Renal pelvis (tissue), 4 donors: Measurements from ENCODE around the gene GLRX3. TPM values are rescaled to one million over a fixed set of nuclear protein-coding genes. Genes with fewer than 3 reads are reported as not detected.
"Not testable (repeated sequence)": the region's sequence is repeated elsewhere in the genome, so short reads cannot be mapped to it uniquely, and the experiment has no call there.

ENCODE experiments used
- DNase-seq: peaks from one replicate; pipeline ENCODE4 v3.0.0-alpha.2; 2013
- polyA plus RNA-seq, 3 donors: library from polyadenylated mRNA; unstranded; fragments of 120-200 nt; gene quantifications; one replicate each; pipeline ENCODE4 v1.2.1, GENCODE V29; 2013; ENCODE audit not compliant: insufficient read length in 3 of 3

GLRX3 gene
- polyA plus RNA-seq, 3 donors: 78.1 to 83.2 (median 82.9) TPM

DNA sequence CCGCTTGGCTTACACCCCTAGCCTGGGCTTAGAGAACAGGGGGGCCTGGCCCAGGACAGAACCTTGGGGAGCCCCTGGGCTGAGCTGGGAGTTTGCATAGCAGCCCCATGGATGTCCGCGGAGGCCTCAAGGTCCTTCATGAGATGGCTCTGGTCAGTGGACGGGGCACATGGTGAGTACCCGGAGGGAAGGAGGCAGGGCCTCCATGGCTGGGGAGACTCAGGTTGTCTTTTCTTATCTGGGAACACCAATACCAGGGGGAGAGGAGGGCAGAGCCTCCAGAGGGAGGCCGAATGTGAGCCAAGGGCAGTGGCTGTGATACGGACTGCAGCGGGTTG is 64.8 kb downstream of the GLRX3 start:
- DNase-seq: no peak

DNA sequence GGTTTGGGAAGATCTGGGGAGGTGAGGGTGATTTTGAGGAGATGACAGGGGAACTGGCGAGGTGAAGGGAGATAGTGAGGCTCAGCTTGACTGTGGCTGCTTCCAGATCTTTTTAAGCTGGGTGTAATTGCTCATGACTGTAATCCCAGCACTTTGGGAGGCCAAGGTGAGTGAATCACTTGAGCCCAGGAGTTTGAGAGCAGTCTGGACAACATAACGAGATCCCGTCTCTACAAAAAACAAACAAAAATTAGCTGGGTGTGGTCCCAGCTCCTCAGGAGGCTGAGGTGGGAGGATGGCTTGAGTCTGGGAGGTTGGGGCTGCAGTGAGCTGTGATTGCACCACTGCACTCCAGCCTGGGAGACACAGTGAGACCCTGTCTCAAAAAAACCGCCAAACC is 66.0 kb downstream of the GLRX3 start:
- DNase-seq: not testable (repeated sequence)

DNA sequence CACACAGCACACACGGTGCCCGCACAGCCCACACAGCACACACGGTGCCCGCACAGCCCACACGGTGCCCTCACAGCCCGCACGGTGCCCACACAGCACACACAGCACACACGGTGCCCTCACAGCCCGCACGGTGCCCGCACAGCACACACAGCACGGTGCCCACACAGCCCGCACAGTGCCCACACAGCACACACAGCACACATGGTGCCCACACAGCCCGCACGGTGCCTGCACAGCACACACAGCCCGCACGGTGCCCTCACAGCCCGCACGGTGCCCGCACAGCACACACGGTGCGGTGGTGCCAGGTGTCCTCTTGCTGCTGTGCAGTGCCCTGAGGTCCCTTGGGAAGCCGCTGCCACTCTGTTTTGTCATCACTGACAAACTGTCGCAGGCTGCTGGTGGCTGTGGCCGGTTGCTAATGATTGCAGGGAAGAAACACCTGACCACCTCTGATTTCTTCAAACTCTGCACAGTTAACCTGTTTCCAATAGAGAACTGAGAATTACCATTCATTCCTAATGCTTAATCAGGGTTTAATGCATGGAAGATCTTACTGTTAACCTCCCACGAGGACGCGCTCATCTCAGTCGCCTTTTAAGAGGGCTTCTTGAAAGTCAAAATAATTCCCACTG is 66.9 kb downstream of the GLRX3 start:
- peak; percentile 37 for DNase-seq

DNA sequence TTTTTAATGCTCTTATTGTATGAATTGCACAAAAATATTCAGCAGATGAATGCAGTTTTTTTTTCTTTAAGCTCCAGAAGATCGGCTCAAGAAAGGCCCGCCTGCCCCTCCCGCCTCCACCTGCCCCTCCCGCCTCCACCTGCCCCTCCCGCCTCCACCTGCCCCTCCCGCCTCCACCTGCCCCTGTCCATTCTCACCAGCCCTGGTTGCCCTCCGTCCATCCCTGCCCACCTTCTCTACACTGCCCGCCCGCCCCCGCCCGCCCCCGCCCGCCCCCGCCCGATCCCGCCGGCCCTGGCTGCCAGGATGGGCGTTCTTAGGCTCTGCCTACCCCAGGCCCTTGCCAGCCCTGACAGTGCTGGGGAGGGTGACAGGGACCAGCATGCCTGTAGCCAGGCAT is 67.4 kb downstream of the GLRX3 start:
- DNase-seq: no peak

DNA sequence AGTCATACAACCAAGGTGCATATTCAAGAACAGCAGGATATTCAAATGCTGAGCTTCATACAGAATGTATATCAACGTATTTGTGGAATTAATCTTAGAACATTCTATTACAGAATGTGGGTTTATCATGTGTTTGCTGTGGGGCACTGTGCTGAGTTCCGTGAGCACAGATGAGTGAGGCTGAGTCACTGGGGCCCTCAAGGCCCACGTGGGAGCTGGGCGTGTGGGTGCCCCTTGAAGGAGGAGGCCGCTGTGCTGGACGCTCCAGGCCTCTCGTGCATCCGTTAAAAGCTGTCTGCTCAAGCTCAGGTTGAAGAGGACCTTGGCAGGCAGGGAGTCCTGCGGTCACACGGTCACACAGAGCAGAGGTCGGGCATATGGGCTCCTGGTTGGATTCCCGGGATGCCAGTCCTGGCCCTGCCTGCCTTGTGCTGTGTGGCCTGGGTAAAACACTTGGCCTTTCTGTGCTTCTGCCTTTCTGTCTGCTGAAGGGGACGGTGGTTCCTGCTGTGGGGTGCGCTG is 70.1 kb downstream of the GLRX3 start:
- no peak for DNase-seq

DNA sequence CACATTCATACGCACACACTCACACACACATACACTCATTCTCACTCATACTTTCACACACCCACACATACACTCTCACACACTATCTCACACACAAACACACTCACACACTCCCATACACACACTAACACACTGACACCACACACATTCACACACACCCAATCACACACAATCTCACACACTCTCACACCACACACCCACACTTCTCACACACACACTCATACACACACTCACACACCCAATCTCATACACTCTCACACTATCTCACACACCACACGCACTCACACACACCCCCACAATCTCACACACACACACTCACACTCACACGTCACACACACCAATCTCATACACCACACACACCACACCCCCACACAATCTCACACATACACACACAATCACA is 71.0 kb downstream of the GLRX3 start:
- no peak for DNase-seq

DNA sequence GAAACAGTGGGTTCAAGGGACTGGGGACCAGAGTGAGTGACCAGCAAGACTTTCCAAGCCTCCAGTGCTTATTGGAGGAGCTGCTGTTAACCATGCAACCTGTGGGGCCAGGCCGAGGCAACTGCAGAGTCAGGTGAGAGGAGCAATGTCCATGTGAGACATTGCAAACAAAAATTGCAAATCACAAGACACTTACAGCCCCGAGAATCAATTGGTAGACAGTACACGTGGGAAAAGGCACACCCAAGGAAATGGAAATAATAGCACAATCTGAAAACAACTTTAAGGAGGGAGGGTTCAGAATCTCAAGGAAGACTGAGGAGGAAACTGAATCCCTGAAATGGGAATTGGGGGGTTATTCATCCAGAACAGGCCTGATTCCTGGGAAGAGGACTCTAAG is 72.6 kb downstream of the GLRX3 start:
- no peak for DNase-seq

DNA sequence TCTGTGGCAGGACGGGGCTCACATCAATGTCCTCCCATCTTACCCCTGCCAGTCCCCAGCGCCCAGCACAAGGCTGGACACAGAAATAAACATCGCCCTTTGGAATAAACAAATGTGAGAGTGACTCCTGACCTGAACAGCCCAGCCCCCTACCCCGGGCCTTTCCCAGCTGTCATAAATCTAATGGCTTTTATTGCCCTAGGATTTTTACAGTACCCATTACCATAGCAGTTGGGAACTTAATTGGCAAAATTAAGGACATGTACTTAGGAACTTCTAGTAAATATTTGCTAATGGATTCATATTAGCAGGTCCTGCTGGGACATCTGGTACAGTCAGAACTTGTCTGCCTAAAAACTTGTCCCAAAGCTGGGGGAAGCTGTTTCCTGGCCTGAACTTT is 76.6 kb downstream of the GLRX3 start:
- DNase-seq: no peak

DNA sequence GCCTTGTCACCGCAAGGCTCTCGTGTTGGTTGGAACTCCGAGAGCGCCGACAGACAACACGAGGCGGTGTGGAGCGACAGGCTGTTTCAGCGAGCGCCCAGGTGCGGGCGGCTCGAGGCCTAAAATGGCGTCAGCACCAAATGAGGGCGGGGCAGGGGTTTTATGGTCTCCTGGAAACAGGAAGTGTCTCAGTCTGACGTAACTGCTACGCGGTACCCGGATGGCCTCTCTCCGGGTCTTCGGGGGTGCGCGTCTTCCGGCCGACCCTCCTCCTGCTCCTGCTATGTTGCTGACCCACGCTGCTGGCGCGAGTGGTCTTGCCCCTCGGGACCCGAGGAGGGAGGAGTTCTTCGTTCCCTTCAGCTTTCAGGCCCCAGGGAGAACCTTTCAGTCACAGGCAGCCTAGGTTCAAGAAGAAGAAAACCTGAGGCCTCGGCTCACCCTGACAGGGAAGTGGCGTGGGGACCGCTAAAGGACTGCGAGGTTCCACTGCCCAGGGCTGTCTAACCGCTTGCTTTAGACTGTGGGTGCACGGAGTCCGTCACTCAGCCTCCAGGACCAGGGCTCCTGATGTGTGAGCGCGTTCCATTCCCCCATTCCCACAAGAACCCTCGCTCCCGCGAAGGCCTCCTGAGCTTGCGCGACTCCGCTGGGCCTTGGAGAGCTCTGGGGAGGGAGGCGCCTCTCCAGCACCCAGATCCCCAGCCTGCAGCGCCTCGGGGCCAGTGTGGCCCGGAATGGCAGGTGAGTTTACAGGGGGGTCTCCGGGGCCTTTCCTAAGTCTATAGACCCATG is 77.3 kb downstream of the GLRX3 start:
- DNase-seq: no peak

DNA sequence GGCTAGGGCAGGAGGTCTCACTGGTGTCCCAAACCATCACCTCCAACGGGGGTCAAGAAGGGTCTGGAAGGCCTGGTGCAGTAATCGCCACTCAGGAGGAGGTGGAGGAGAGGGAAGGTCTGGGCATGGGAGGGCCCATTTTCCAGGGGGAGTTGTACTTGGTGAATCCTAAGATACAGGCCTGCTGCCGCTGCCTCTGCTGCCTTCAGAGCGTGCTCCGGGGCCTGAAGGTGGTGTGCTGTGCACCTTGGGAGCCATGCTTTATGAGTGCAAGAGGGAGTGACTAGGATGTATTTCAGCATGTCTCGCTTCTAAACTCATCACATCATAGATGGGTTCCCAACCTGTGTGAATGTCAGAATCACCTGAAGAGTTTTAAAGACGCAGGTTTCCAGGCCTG is 78.2 kb downstream of the GLRX3 start:
- DNase-seq: no peak

DNA sequence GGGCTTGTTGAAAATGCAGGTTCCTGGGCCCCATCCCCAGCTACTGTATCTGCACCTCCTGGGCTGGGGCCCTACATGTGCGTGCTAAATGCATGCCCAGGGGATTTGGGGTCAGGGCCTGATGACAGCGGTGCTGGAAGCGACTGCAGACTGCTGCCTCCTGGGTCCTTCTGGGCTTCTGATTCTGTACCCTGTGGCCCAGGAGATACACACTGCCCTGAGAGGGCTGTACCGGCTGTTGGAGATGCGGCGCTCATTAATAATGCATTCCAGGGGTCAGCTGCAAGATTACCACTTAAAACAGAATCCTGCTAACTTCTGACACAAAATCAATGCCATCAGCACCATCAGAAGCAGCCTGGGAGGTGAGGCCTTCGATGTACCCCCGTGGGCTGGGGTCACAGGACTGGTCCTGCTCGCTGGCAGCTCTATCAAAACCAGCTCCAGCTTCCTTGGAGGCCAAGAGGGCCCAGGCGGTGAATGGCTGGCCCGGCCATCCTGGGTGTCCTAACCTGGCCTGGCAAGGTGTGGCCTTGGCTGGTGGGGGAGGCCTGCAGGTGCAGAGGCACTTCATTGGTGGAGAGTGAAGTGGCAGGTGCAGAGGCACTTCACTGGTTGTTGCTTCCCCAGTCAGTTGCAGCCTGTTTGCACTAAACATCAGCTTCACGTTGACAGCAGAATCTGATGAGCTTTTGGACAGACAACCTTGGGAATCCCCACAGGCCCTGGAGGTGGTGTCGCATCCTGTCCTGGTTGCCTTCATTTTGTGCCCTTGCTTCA is 79.2 kb downstream of the GLRX3 start:
- DNase-seq: no peak

DNA sequence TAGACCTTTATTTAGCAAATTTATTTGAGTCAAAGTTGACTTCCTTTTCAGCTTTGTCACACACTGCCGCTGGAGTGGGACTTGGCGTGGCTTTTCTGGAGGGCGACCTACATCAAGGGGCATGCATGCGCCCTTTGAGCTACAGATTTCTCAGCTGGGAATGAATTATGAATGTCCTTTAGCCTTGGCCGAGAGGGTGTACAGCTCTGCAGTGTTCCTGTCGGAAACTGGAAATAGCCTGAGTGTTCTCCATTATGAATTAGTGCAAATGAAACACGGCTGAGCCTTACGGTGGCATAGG is 79.7 kb downstream of the GLRX3 start:
- DNase-seq: no peak

DNA sequence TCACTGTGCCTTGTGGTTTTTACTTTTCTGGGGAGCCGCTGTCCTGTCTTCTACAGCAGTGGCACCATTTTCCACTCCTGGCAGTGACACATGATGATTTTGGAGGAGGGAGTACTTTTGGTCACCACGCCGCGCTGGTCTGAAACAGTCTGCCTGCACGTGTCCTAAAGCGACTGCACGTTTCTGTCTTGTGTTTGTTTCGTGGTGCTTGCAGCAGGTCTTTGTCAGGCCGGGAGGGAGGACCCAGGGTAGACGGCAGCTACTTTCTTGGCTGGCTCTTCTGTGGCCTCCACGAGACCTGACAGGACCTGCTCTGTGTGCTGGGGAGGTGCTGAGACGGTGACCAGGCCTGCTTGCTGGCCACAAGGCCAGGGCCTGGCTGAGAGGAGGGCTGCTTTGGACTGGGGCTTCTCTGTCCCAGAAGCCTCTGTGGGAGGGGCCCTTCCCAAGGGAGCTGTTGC is 82.0 kb downstream of the GLRX3 start:
- DNase-seq: no peak

DNA sequence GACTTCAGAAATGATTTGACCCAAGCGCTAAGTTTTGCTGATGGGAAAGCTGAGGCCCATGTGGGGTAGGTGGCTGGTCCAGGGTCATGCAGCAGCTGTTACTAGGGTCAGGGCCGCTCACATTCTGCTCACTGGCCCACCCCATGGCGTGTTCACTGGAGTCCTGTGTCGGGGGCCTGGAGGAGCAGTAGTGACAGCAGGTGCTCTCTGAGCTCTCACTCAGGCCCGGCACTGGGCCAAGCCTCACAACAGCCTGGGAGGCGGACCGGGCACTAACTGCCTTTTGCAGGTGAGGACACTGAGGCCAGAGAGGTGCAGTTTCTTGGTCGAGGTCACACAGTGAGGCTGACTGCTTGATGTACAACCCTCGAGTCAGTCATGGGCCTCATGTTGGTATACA is 82.7 kb downstream of the GLRX3 start:
- no peak for DNase-seq

DNA sequence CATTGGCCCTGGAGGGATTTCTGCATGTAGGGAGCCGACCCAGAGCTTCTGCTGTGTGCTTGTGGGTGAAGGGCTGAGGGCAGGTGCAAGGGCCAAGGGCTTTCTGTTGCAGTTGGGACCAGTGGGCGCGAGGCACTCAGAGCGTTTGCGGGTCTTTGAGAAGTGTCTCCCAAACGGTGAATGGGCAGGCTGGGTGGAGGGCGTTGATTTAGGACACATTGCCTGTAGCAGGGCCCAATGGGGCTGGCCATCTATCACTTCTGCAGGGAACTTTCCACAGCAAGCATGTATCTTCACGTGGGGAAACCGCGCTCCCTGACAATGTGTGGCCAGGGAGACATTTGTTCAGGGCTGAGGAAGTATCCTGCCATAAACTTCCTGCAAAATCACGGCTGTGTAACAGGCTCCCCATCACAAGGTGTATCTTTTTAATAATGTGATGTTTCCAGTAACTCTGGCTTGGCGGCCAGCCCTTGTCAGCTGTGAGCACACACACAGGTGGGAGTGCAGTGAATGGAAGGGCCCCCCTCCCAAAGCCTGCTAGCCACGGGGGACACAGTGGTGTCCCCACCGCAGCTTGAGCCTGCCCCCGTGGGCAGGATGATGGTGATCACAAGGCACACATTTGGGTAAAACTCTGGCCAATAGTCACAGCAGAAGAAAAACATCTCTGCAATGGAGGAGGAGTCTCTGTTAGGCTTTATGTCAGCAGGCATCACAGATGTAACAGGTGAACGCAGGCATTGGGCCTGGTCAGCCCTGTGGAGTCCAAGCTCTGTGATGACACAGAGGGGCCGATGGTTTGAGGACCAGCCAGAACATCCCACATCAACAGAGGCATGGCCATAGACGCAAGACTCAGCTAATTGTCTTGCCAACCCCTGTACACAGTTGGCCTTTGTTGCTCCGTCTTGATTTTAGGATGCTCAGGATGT is 84.3 kb downstream of the GLRX3 start:
- no peak for DNase-seq

DNA sequence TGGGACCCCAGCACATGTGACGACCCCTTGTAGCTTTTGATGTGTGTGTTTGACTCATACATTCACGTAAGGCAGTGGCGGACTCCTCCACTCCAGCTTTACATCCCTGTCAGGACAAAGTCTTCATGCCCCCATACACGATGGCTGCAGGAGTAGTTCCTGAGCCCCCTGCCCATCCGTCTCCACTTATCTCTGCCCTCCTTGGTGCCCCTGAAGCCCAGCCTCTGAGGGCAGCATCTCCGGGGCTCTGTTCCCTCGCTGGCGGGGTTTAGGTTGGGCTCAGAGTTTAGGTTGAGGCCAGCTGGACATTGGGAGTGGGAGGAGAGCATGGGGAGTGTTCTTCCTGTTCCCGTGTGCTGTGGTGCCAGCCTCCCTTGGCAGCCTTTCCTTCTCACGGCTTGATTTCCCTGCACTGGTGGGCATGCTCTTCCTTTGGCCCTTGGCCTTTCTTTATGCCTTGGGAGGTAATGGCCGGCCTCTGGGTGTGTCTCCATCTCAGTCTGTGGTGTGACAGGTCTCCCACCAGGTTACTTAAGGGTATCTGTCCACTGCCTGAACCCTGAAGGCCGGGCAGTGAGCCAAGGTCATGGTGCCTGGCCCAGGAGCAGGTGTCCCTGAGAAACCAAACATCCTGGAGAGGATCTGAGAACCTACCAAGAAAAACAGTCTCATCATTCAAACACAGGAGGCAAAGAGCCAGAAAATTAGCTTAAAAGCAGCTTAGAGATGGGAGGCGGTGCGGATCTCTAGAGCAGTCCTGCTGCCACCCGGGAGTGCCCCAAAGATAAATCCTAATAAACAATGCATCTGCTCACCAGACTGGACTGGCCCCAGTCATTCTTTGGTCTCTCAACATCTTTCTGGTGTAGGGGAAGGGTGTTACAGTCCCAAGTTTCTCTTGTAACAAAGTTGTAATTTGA is 85.5 kb downstream of the GLRX3 start:
- no peak for DNase-seq

DNA sequence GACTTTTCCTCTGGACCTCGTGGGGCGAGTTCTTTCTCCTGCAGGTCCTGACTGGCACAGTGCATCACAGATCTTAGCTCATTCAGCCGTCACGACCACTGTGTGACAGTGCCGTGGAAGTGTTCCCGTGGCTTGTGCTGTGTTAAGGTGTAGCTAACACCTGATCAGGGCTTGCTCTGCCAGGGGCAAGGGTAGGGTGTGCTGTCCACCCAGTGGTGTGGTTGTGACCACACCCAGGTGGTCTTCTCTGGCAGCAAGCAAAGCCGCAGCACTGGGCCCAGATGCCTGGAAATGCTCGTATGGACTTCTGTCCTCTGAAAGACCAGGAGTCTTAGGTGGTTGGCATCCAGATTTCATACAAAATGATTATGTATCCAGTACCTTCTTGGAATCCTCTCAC is 86.2 kb downstream of the GLRX3 start:
- DNase-seq: no peak

DNA sequence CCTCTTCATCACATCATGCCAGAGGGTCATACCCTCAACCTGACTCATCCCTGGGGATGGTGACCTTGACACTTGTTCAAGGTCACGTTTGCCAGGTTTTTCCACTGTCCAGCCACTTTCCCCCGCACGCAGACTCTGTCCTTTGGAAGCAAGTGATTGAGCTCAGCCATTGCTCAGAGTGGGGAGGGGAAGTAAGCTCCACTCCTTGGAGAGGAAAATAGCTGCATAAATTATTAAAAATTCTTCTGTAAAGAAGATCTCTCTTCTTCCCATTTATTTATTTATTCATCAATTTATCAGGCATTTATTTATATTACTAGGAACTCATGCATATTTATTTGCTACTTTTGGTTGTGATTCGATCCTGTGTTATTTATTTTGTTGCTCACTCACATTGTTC is 88.0 kb downstream of the GLRX3 start:
- DNase-seq: no peak

DNA sequence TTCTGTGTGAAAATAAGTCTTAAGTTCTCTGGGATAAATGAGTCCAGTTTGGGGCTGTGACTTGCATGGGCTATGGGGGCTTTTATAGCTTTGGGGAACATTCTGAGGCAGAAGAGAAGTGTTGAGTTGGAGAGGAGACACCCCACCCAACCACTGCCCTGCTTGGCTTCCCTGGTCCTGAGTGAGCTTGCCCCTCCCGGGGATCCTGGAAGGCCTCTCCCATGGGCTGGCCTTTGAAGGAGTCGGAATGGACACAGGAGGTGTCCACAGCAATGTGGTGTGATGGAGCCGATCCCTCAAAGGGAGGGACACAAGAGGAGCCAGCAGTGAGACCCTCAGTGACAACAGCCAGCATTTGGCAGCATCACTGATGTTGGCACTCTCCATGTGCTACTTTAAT is 89.8 kb downstream of the GLRX3 start:
- no peak for DNase-seq

DNA sequence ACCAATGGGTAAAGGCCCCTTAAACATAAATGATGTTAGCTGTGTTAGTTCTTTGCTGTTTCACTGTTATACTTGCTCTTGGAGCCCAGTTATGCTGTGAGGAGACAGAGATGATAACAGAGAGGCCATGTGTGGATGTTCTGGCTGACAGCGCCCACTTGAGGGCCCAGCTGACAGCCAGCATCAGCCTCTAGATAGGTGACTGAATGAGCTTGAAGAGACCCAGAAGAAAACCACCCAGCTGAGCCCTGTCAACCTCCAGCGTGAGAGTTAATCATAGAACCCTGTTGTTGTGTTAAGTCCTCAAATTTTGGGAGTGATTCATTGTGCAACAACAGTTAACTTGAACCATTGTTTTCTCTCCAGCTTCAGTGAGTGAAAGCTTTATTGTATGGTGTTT is 91.7 kb downstream of the GLRX3 start:
- no peak for DNase-seq
